ENCODE data around the gene CD19.
A peak's percentile ranks its signal among the peaks of the same experiment; 100 is the strongest.
"Not testable (repeated sequence)": the region's sequence is repeated elsewhere in the genome, so short reads cannot be mapped to it uniquely, and the experiment has no call there.

Gene CD19

DNA sequence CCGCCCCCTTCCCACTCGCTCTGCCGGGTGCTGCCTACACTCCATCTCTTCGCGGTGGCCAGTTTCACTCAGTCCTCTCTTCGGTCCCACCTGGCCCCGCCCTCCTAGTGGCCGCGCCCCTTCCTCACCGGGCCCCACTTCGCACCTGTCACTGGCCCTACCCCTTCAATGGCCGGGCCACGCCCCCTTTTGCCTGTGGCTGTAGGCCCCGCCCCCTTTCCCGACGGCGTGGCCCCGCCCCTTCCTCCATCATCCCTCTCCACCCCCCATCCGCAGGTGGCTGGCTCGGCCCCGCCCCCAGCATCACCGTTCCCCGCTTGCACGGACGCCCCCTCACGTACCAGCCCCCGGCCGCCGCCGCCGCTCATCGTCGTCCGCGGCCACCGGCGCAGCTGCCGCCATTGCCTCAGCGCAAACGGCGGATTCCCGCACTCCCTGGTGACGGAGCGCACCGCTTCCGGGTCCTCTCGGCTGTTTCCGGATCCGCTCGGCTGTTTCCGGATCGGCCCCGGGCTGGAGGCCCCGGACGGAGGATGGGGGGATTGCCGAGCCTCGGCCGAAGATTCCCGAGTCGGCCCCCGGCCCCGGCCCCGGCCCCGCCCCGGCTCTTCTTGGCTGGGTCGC lies 6.9 kb upstream of the CD19 start, which contains the start of gene RABEP2:
TSS of gene RABEP2 (minus strand) at position 477 of the 624 bp plus-strand sequence. CDS start at position 402, 75 bp downstream.
- intact Hi-C loops (cut with DNase I; ENCODE audit: low total_unique reads) = loop anchor here (2.0 to 5.0 kb wide), 2 partner anchors 58 to 78 kb away; partner anchors contain the start of gene TUFM
- H3K27ac ChIP-seq = peak within 1 kb of the TSS; percentile 93 to 98

DNA sequence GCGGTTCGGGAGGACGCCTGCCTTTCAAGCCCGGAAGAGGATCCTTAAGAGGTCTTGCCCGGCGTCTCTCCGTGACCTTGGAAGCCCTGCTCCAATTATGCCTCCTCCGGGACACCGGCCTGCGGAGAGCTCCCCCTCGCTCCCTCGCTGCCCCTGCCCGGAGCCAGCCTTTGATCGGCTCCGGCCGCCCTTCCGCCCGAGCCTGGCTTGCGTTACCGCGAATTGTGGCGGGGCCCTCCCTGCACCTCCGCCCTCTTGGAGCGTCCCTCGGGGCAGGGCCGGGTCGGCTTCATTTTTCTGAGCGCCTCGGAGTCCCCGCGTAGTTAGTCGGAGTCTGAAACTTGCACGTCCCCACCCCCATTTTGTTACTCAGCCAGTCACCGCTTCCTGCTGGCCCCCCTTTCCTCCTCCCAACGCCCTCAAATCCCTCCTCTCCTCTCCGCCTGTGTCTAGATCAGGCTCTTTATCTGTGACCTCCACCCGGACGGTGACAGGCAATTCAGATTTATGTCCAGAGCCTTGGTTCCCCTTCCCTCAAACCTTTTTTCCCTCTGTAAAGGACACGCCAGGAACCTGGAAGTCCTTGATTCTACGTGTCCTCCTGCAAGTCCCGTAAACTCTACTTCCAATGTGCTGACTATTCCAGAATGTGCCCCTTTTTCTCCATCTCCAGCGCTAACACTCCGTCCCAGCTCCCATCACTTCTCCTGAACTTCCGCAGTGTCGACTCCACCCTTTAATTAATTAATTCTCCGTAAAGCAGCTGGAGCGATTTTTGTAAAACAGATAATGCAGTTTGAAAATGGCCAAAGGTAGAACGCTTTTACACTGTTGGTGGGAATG lies 6.2 kb upstream of the CD19 start:
- Histone ChIP-seq H3K27me3 (no peaks in the 10 kb centered on the region), H3K4me1 (peaks cover 0 to 12% (median 8%) of the 10 kb centered on the region in 4 donors), H3K36me3 (no peaks in the 10 kb centered on the region), H3K27ac (peak overlapping the region; percentile 93 to 98), H3K9me3 (no peaks in the 10 kb centered on the region), H3K4me3 (peak overlapping the region; percentile 68 to 86)
- DNase-seq = peak; percentile 68 to 85
- intact Hi-C loops (cut with DNase I; ENCODE audit: low total_unique reads) = loop anchor here (2.0 kb wide), 1 partner anchor 79 kb away; the partner anchor contains the start of gene TUFM
- TF ChIP-seq, protein P1, sequence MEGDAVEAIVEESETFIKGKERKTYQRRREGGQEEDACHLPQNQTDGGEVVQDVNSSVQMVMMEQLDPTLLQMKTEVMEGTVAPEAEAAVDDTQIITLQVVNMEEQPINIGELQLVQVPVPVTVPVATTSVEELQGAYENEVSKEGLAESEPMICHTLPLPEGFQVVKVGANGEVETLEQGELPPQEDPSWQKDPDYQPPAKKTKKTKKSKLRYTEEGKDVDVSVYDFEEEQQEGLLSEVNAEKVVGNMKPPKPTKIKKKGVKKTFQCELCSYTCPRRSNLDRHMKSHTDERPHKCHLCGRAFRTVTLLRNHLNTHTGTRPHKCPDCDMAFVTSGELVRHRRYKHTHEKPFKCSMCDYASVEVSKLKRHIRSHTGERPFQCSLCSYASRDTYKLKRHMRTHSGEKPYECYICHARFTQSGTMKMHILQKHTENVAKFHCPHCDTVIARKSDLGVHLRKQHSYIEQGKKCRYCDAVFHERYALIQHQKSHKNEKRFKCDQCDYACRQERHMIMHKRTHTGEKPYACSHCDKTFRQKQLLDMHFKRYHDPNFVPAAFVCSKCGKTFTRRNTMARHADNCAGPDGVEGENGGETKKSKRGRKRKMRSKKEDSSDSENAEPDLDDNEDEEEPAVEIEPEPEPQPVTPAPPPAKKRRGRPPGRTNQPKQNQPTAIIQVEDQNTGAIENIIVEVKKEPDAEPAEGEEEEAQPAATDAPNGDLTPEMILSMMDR (IDR thresholded peaks at IDR 0.05) = no peak

More for the DNA sequence above, 6.9 kb upstream of the CD19 start, which contains the start of gene RABEP2:
- peaks cover 0 to 2% (median 0%) of the 10 kb centered on the region in 3 donors for H3K36me3 ChIP-seq
- H3K4me3 ChIP-seq = peak within 1 kb of the TSS; percentile 68 to 86
- peaks cover 0 to 12% (median 8%) of the 10 kb centered on the region in 4 donors for H3K4me1 ChIP-seq
- H3K9me3 ChIP-seq = no peaks in the 10 kb centered on the region
- no peaks in the 10 kb centered on the region for H3K27me3 ChIP-seq
- TF ChIP-seq, protein P1 (IDR thresholded peaks at IDR 0.05) = no peak
- peak; percentile 84 to 93 for DNase-seq

DNA sequence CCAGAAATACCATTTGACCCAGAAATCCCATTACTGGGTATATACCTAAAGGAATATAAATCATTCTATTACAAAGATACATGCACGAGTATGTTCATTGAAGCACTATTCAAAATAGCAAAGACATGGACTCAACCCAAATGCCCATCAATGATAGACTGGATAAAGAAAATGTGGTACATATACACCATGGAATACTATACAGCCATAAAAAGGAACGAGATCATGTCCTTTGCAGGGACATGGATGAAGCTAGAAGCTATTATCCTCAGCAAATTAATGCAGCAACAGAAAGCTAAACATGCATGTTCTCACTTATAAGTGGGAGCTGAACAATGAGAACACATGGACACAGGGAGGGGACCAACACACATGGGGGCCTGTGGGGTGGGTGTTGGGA lies 5.5 kb upstream of the CD19 start:
- DNase-seq; intact Hi-C loops (cut with DNase I; ENCODE audit: low total_unique reads); H3K36me3 ChIP-seq; H3K9me3 ChIP-seq; H3K27me3 ChIP-seq: not testable (repeated sequence)
- Histone ChIP-seq H3K27ac (peak overlapping the region in 1 of 2 donors; percentile 98), H3K4me3 (peak overlapping the region in 1 of 2 donors; percentile 86), H3K4me1 (peaks cover 0 to 12% (median 8%) of the 10 kb centered on the region in 4 donors)

DNA sequence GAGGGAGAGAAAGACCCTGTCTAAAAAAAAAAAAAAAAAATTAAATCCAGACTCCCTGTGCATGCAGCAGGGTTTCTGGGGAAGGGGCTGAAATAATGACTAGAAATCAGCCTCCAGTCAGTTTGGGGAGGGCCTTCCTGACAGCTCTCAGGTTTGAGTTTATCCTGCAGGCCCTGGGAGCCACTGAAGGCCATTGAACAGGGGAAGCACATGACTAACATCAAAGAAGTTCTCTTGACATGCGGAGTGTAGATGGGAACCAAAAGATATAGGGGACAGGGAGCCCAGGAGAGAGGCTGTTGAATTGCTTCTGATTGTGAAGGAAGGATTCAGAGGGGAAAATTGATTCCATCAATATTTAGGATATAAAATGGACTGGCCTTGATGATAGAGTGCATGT lies 4.0 kb upstream of the CD19 start:
- no peak overlapping the region for H3K27ac ChIP-seq
- DNase-seq = no peak
- H3K27me3 ChIP-seq = no peaks in the 10 kb centered on the region
- H3K4me1 ChIP-seq = peaks cover 0 to 12% (median 8%) of the 10 kb centered on the region in 4 donors
- no peaks in the 10 kb centered on the region for H3K36me3 ChIP-seq
- intact Hi-C loops (cut with DNase I; ENCODE audit: low total_unique reads) = no loop called here
- no peaks in the 10 kb centered on the region for H3K9me3 ChIP-seq
- TF ChIP-seq, protein P1 (IDR thresholded peaks at IDR 0.05) = no peak
- H3K4me3 ChIP-seq = no peak overlapping the region

DNA sequence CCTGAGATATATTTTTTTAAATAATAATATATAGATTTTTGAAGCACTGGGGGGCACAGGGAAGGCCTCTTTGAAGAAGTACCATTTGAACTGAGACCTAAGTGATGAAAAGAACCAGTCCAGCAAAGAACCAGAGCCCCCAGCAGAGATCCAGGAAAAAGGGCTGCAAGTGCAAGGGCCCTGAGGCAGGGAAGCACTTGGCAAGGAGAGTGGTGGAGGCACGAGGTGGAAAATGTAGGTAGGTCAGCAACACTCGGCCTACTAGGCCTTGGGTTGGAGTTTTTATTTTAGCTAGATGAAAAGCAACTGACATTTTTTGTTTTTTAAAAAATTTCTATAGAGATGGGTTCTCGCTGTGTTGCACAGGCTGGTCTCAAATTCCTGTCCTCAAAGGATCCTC lies 1.6 kb upstream of the CD19 start:
- Histone ChIP-seq H3K9me3 (no peaks in the 10 kb centered on the region), H3K4me1 (peaks cover 0 to 5% (median 2%) of the 10 kb centered on the region in 4 donors), H3K36me3 (no peaks in the 10 kb centered on the region), H3K27ac (no peak overlapping the region), H3K4me3 (no peak overlapping the region), H3K27me3 (no peaks in the 10 kb centered on the region)
- no peak for DNase-seq
- TF ChIP-seq, protein P1 (IDR thresholded peaks at IDR 0.05) = no peak
- intact Hi-C loops (cut with DNase I; ENCODE audit: low total_unique reads) = no loop called here

DNA sequence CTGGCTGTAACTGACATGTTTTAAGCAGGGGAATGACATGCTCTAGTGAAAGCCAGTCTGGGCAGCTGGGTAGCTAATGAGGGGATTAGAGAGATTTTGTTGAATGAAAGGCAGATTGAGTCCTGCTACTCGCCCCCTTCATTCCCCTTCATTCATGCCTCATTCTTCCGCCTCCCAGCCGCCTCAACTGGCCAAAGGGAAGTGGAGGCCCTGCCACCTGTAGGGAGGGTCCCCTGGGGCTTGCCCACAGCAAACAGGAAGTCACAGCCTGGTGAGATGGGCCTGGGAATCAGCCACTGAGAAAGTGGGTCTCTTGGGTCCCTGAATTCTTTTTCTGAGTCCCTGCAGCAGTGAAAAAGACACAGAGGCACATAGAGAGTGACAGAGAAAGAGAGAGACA lies 1.1 kb upstream of the CD19 start:
- H3K4me1 ChIP-seq = peaks cover 0 to 5% (median 2%) of the 10 kb centered on the region in 4 donors
- intact Hi-C loops (cut with DNase I; ENCODE audit: low total_unique reads) = no loop called here
- H3K27ac ChIP-seq = no peak overlapping the region
- no peak overlapping the region for H3K4me3 ChIP-seq
- no peaks in the 10 kb centered on the region for H3K36me3 ChIP-seq
- TF ChIP-seq, protein P1 (IDR thresholded peaks at IDR 0.05) = no peak
- DNase-seq = no peak
- no peaks in the 10 kb centered on the region for H3K9me3 ChIP-seq
- H3K27me3 ChIP-seq = no peaks in the 10 kb centered on the region
